K562 (cell line): Measurements from ENCODE around the gene CACNA1C. TPM values are rescaled to one million over a fixed set of nuclear protein-coding genes. Genes with fewer than 3 reads are reported as not detected.

ENCODE experiments used
- ATAC-seq: fragments of 200-7000 bp; cut with Tn5 transposase; 3 replicates; pipeline ENCODE4 v1.9.1; 2020; ENCODE audit warnings: moderate library complexity
- BruUV-seq: library from RNA; stranded (reverse); fragments of 400-500 nt; replicated peaks from 2 replicates; lab custom pipeline; 2021; lab: Mats Ljungman, UMichigan
- CTCF ChIA-PET: fragments of 300-600 bp; formaldehyde crosslinking; extraction: SDS; loops from one replicate; lab custom pipeline; 2021; ENCODE audit warnings: low intra/inter-chr PET ratio; lab: Yijun Ruan, JAX
- POLR2A ChIA-PET: fragments of 300-600, 350-650 bp; sonication (Branson Sonifier 250); formaldehyde crosslinking; extraction: SDS; loops from one replicate; lab custom pipeline; 2021; ENCODE audit warnings: antibody characterized with exemption, inconsistent platforms; lab: Yijun Ruan, JAX
- DNase-seq, 4 experiments: peaks; one replicate each; pipeline versions ENCODE4 v3.0.0 to v3.0.0-alpha.2; 2011 to 2018; ENCODE audit warnings: low spot score in 3 of 4, mixed read lengths in 3 of 4; ENCODE audit errors: extremely low read depth in 1 of 4
- FAIRE-seq: peaks from 2 replicates; lab custom pipeline; 2011; peaks lifted over from hg19 to GRCh38; lab: Jason Lieb, UNC
- H2AFZ ChIP-seq: 2 replicates; pipeline ENCODE4 v1.6.0; 2011; ENCODE audit warnings: low read depth, low read length, control low read depth, inconsistent platforms
- H3K27ac ChIP-seq: fragments of 200-600 bp; 3 replicates; pipeline ENCODE4 v1.8.0; 2011; ENCODE audit warnings: low read depth, mild to moderate bottlenecking, control low read depth, inconsistent platforms, low read length, moderate library complexity, mixed read lengths; ENCODE audit errors: extremely low read depth
- H3K27me3 ChIP-seq, 2 experiments: fragments of 300-600 bp in 1 of 2; 2 replicates in 1 of 2; 3 replicates in 1 of 2; pipeline versions ENCODE4 v1.6.0 to v1.8.0; 2011; ENCODE audit warnings: inconsistent platforms in 2 of 2, low read length in 2 of 2, mild to moderate bottlenecking in 1 of 2, mixed read lengths in 1 of 2, moderate library complexity in 1 of 2; ENCODE audit not compliant: control insufficient read depth in 2 of 2, insufficient read depth in 2 of 2
- H3K36me3 ChIP-seq: fragments of 300-600 bp; 3 replicates; pipeline ENCODE4 v1.8.0; 2011; ENCODE audit warnings: mild to moderate bottlenecking, low read length, inconsistent platforms; ENCODE audit not compliant: control insufficient read depth, insufficient read depth
- H3K4me1 ChIP-seq, 2 experiments: fragments of 200-600 bp in 1 of 2; replicated peaks in 1 of 2; 2 replicates in 1 of 2; 3 replicates in 1 of 2; pipeline versions ENCODE4 v1.5.1 to v1.8.0; 2011; ENCODE audit warnings: inconsistent platforms in 2 of 2, low read length in 2 of 2, mild to moderate bottlenecking in 1 of 2, mixed read lengths in 1 of 2, moderate library complexity in 1 of 2; ENCODE audit not compliant: control insufficient read depth in 2 of 2, insufficient read depth in 2 of 2
- H3K4me2 ChIP-seq: 2 replicates; pipeline ENCODE4 v1.6.1; 2011; ENCODE audit warnings: low read length, control low read depth, inconsistent platforms, mixed read lengths; ENCODE audit not compliant: insufficient read depth
- H3K4me3 ChIP-seq: fragments of 200-600 bp; sonication (generic), shearing (Covaris generic); 2 replicates; pipeline ENCODE4 v1.5.1; 2016; ENCODE audit warnings: control low read depth, inconsistent platforms
- H3K79me2 ChIP-seq: fragments of 200-600 bp; 3 replicates; pipeline ENCODE4 v1.8.0; 2011; ENCODE audit warnings: low read length, inconsistent platforms; ENCODE audit not compliant: control insufficient read depth, insufficient read depth
- H3K9ac ChIP-seq, 2 experiments: 2 replicates each; pipeline versions ENCODE4 v1.6.0 to v1.6.1; 2011; ENCODE audit warnings: low read depth in 2 of 2, low read length in 2 of 2, control low read depth in 1 of 2, inconsistent platforms in 1 of 2, mild to moderate bottlenecking in 1 of 2, mixed read lengths in 1 of 2; ENCODE audit not compliant: insufficient read depth in 1 of 2
- H3K9me1 ChIP-seq: one replicate; pipeline ENCODE4 v1.6.0; 2011; ENCODE audit warnings: inconsistent platforms, mild to moderate bottlenecking, low read length, moderate library complexity; ENCODE audit not compliant: control insufficient read depth, insufficient read depth
- H3K9me3 ChIP-seq: replicated peaks from 2 replicates; pipeline ENCODE4 v1.5.1; 2011; ENCODE audit warnings: low read depth, low read length, inconsistent platforms; ENCODE audit not compliant: control insufficient read depth, insufficient read depth
- H4K20me1 ChIP-seq: replicated peaks from 2 replicates; pipeline ENCODE4 v1.6.1; 2011; ENCODE audit warnings: low read length, inconsistent platforms, mixed read lengths; ENCODE audit not compliant: control insufficient read depth, insufficient read depth
- BCL6 ChIP-seq: fragments of 250-450 bp; sonication (Bioruptor Pico); IDR thresholded peaks from 2 replicates; pipeline ENCODE4 v1.4.0; 2020
- E2F5 ChIP-seq: sonication (generic); formaldehyde crosslinking; IDR thresholded peaks from 2 replicates; pipeline ENCODE4 v1.8.0; 2022; ENCODE audit warnings: mild to moderate bottlenecking, missing genetic modification reagents
- MCM3 ChIP-seq: fragments of 450-650 bp; IDR thresholded peaks from 2 replicates; pipeline ENCODE4 v1.6.1; 2016
- ZBTB49 ChIP-seq: sonication (generic); formaldehyde crosslinking; IDR thresholded peaks from 2 replicates; pipeline ENCODE4 v1.8.0; 2022; ENCODE audit warnings: missing genetic modification reagents, mild to moderate bottlenecking, borderline replicate concordance
- ZNF609 ChIP-seq: sonication (generic); formaldehyde crosslinking; IDR thresholded peaks from 2 replicates; pipeline ENCODE4 v1.8.1; 2023; ENCODE audit warnings: missing genetic modification reagents, mild to moderate bottlenecking, borderline replicate concordance
- ZNF79 ChIP-seq: fragments of 250-450 bp; sonication (Bioruptor Pico); IDR thresholded peaks from 2 replicates; pipeline ENCODE4 v1.4.0; 2020; ENCODE audit warnings: low read depth, mild to moderate bottlenecking, moderate library complexity
- WGBS: fragments of 100-300 bp; shearing (Covaris generic); methylation state at CpG from one replicate; pipeline ENCODE4 v1.1.6; 2016; ENCODE audit warnings: low coverage, mixed read lengths; ENCODE audit not compliant: insufficient coverage; ENCODE audit errors: missing lambda C conversion rate; 5-methylcytosine and 5-hydroxymethylcytosine counted together
- in situ Hi-C: fragments of 300-500 bp; cut with MboI; formaldehyde crosslinking; loops from 4 replicates; pipeline ENCODE4 v1.15.0; 2018; ENCODE audit warnings: inconsistent platforms, mixed read lengths
- intact Hi-C: fragments of 100-400 bp; cut with micrococcal nuclease; formaldehyde crosslinking; loops from 2 replicates; pipeline ENCODE4 v1.14.2; 2022
- polyA plus RNA-seq, 8 experiments: library from polyadenylated mRNA; depleted of rRNA in 4 of 8; stranded (reverse) in 5 of 8; unstranded in 3 of 8; fragments of >200 nt; fragmentation: Nextera tagmentation in 2 of 8; fragmentation: Illumina TruSeq in 1 of 8; extraction: Ambion mirVana in 2 of 8; extraction: Trizol in 1 of 8; gene quantifications; 2 replicates each; pipeline versions ENCODE4 v1.2.1 to v1.2.3, GENCODE V29; 2011 to 2014; ENCODE audit warnings: inconsistent platforms in 1 of 8, missing spikeins in 1 of 8
- total RNA-seq, 7 experiments: library from RNA; depleted of rRNA in 6 of 7; stranded (reverse); fragments of >200 nt in 6 of 7; fragmentation: Illumina TruSeq in 2 of 7; extraction: Trizol in 2 of 7; gene quantifications; 2 replicates each; pipeline versions ENCODE4 v1.2.1 to v1.2.3, GENCODE V29; 2011 to 2021; ENCODE audit warnings: low replicate concordance in 1 of 7
- TF ChIP-seq, protein P1 (sequence below): fragments of 450-650 bp; conservative IDR thresholded peaks from 2 replicates; pipeline ENCODE4 v1.6.1; 2016; ENCODE audit warnings: missing genetic modification characterization, low read depth, mild to moderate bottlenecking, missing compliant biosample characterization, moderate library complexity
- TF ChIP-seq, protein P2 (sequence below): sonication (generic); formaldehyde crosslinking; IDR thresholded peaks from 2 replicates; pipeline ENCODE4 v1.8.0; 2022; ENCODE audit warnings: mild to moderate bottlenecking, low read depth, missing genetic modification reagents
- TF ChIP-seq, protein P3 (sequence below): fragments of 450-650 bp; formaldehyde crosslinking; IDR thresholded peaks from 2 replicates; pipeline ENCODE4 v1.4.0; 2020; ENCODE audit warnings: mild to moderate bottlenecking, moderate library complexity

CACNA1C gene
- total and polyA plus RNA-seq, 9 of the 15 experiments (the other 6 are each of a cell fraction or from before 2014, with no cell fraction given) = not detected

GRCh38 chr12:2415568-2415944 is 362.8 kb downstream of the CACNA1C start:
- Histone ChIP-seq H3K4me1 (no peaks in the 10 kb centered on the region), H3K4me3 (no peak overlapping the region), H4K20me1 (no peaks in the 10 kb centered on the region), H3K9me1 (no peaks in the 10 kb centered on the region), H3K79me2 (no peaks in the 10 kb centered on the region), H3K27ac (no peak overlapping the region), H3K9me3 (no peaks in the 10 kb centered on the region), H3K36me3 (no peaks in the 10 kb centered on the region), H3K4me2 (no peak overlapping the region), H3K27me3 (peaks cover 4 to 36% of the 10 kb centered on the region in 2 experiments; a peak in 4 of 5 replicates), H2AFZ (no peak overlapping the region), H3K9ac (no peak overlapping the region)
- ATAC-seq (no peak), FAIRE-seq (no peak), DNase-seq (no peak)
- CTCF ChIA-PET = no interaction called here
- BruUV-seq = no TSS peak
- intact Hi-C loops (no loop called here), in situ Hi-C loops (no loop called here)
- POLR2A ChIA-PET = no interaction called here
- WGBS = 3% methylated on average over 10 of the region's 10 CpGs
- TF ChIP-seq BCL6 (CRISPR knock-in tag) (no peak), ZBTB49 (no peak), MCM3 (no peak), ZNF79 (no peak), E2F5 (CRISPR knock-in tag) (no peak), ZNF609 (CRISPR knock-in tag) (no peak)
- TF ChIP-seq, protein P1, sequence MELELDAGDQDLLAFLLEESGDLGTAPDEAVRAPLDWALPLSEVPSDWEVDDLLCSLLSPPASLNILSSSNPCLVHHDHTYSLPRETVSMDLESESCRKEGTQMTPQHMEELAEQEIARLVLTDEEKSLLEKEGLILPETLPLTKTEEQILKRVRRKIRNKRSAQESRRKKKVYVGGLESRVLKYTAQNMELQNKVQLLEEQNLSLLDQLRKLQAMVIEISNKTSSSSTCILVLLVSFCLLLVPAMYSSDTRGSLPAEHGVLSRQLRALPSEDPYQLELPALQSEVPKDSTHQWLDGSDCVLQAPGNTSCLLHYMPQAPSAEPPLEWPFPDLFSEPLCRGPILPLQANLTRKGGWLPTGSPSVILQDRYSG (tag) = no peak
- TF ChIP-seq, protein P2, sequence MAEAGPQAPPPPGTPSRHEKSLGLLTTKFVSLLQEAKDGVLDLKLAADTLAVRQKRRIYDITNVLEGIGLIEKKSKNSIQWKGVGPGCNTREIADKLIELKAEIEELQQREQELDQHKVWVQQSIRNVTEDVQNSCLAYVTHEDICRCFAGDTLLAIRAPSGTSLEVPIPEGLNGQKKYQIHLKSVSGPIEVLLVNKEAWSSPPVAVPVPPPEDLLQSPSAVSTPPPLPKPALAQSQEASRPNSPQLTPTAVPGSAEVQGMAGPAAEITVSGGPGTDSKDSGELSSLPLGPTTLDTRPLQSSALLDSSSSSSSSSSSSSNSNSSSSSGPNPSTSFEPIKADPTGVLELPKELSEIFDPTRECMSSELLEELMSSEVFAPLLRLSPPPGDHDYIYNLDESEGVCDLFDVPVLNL = no peak
- TF ChIP-seq, protein P3, sequence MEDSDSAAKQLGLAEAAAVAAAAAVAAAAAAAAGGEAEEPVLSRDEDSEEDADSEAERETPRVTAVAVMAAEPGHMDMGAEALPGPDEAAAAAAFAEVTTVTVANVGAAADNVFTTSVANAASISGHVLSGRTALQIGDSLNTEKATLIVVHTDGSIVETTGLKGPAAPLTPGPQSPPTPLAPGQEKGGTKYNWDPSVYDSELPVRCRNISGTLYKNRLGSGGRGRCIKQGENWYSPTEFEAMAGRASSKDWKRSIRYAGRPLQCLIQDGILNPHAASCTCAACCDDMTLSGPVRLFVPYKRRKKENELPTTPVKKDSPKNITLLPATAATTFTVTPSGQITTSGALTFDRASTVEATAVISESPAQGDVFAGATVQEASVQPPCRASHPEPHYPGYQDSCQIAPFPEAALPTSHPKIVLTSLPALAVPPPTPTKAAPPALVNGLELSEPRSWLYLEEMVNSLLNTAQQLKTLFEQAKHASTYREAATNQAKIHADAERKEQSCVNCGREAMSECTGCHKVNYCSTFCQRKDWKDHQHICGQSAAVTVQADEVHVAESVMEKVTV (CRISPR knock-in tag) = no peak
